ENCODE measurements around the gene CCDC9B. TPM values are rescaled to one million over a fixed set of nuclear protein-coding genes. Genes with fewer than 3 reads are reported as not detected.

Gene CCDC9B
- total RNA-seq = 41.1 and 58.1 TPM in 2 replicates

GRCh38 chr15:40340740-40341400 lies at the start of gene CCDC9B:
Gene CCDC9B, minus strand, starts transcription at chr15:40340939. Its CDS starts 120 bp downstream, at chr15:40340819.

DNA sequence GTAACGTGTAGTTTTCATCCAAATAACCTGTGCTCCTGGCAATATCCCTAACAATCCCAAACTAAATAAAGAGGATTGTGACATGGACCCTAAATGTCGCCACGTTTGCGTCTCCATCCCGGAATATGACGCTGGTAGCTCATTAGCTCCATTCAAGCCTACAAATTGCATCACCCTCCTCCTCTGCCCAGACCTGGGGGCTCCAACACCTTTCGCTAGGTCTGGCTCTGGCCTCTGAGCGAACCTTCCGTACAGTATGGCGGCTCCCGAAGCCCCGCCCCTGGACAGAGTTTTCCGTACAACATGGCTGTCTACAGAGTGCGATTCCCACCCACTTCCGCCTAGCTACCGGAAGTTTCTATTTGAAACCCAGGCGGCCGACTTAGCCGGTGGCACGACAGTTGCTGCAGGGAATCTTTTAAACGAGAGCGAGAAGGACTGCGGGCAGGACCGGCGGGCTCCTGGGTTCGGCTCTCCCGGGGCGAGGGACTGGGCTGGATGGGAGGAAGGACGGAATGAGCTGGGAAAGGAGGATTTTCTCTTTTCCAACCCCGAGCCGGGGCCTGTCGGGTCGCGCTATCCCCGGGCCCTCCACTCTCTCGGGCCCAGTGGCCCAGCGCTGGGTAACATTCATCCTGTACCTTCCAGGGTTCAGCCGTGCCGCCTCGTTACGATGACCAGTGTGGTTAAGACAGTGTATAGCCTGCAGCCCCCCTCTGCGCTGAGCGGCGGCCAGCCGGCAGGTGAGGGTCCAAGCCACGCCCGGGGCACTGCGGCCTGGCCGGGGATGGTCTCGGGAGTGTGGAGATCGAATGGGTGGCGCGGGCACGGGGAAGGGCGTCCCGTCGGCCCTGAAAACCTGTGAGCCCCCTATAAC lies 42.1 kb upstream of the CCDC9B start, which contains the start of gene KNSTRN:
KNSTRN (plus strand) TSS at position 142 of the 877 bp plus-strand sequence; CDS start at position 257, 115 bp downstream.

DNA sequence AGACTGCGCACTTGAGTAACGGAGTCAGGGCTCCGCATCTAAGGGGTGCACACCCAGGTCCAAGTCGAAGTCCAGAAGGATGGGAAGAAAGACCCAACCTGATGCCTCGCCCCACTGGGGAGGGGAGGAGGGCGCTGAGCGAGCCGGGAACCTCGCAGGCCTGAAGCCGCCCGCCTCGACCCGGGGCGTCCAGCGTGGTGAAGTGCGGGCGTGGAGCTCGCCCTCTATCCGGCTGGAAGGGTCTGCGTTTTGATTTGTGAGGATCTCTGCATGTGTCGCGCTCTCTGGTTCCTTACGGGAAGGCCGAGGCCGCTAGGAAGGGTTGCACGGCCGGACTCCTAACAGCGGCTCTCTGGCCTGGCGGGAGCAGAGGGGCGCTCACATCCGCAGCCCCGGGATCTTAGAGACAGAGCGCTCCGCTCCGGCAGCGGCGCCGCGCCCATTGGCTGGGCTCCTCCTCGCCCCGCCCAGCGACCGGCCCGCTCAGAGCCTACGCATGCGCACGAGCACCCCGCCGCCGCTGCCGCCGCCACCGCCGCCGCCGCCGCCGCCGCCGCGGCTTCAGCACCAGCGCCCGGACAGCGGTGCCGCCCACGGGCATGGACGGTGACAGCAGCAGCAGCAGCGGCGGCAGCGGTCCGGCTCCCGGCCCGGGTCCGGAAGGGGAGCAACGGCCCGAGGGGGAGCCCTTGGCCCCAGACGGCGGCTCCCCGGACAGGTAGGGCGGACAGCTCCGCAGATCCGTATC lies 17.2 kb upstream of the CCDC9B start, which contains the start of gene DISP2:
DISP2 (plus strand) TSS at position 497 of the 748 bp plus-strand sequence; CDS start at position 600, 103 bp downstream.

DNA sequence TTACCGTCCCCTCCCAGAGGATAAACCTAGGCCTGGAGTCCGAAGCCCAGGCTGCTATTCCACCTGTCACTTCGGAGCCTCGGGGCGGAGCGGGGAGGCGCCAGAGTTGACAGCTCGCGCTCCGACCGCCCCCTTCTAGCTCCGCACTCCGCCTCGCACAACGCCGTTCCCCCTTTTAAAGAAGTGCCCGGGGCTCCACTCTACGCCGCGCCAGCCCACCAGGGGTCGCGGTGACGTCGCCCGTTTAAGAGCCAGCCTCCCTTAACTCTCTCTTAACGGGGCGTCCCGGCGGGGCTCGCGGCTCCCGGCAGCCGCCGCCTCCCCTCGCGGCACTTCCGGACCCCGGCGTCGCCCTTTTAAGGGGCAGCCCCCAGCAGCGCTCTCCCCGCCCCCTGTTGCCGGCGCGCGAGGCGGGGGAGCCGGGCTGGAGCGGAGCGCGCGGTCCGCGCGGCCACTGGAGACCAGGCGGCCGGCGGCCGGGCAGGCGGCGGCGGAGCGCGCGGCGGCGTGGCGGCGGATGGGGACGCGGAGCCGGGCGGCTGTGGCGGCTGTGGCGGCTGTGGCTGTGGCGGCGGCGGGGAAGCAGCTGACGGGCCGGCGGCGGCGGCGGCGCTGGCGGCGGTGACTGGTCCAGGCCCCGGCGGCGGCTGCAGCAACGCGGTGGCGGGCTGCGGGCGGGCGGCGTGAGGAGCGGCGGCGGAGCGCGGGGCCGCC lies 17.3 kb downstream of the CCDC9B start, which contains the start of gene INAFM2:
INAFM2 (plus strand) TSS at position 454 of the 714 bp plus-strand sequence. CDS start 364 bp downstream, outside the sequence.

DNA sequence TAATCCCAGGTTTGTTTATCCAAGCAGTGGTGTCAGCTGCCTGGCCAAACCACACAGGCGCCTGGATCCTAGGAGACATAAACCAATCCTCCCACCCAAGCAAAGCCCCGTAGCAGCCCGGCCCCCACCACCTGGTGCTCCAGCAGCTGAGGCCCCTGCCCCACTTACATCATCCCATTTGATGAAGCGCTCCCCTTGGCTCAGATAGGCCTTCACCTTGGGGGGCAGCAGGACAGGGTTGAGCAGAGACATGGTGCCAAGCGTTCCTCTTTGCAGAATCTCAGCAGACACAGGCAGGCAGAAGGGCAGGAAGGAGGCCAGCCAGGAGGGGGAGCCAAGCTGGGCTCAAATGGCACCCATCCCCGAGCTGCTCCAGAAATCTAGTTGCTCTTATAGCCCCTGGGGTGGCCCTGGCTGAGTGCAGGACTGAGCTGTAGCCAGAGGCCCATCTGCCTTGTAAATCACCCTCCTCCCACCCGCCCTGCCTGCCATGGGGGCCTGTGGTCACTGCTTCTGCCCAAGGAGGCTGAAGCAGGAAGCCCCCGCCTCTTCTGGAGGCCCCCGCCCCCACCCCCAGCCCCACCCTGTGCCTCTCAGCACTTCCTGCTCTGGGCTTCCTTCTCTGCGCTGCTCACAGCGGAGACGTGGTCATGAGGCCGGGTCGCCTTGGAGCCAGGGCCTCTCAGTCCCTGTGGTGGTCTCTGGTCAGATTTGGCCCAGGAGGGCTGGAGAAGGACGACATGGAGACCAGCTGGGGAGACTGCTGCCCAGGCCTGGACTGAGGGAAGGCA lies 33.1 kb downstream of the CCDC9B start, which contains the start of gene PLCB2:
PLCB2 (minus strand) TSS at position 515 of the 791 bp plus-strand sequence; CDS start at position 252, 263 bp downstream.

DNA sequence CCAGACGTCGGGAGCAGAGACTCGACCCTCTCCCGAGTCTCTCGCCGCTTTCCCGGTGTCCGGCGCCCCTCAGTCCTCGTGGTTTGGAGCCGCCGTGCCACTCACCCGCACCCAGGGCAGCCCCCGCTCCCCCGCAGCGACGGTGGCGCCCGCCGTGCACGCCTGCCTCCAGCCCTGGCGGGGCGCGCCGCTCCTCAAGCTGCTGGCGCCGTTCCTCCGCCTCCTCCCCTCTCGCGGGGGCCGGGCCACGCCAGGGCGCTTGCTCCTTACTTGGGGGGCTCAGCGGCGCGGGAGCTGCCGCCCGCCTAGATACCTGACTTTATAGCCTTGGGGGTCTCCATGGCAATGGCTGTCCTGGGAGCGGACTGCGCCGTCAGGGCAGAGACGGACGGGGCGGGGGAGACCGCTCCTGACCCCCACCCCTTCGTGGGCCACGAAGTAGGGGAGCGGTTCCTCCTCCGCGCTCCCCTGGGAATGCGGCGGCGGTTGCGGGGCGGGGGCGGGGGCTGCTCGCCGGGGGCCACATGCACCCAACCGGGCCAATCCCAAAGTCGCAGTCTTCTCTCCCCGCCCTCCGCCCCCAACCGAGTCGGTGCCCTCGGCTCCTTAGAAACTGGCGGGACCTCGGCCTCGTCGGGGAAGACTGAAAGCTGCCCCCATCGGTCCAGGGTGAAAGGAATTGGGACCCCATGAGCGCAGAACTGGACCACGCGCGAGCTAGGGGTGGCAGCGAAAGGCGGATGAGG lies 57.7 kb downstream of the CCDC9B start, which contains the start of gene ANKRD63:
ANKRD63 (minus strand) TSS at position 196 of the 746 bp plus-strand sequence. CDS start 478 bp downstream, outside the sequence.

Other genes with a start within 250 kb of the CCDC9B start
- gene BMF, start 232.1 kb downstream of the CCDC9B start, total RNA-seq = 14.0 and 19.7 TPM in 2 replicates
- gene BUB1B, start 179.9 kb downstream of the CCDC9B start, total RNA-seq = 3.3 and 45.2 TPM in 2 replicates
- gene PAK6, start 101.9 kb downstream of the CCDC9B start, total RNA-seq = under 0.01 TPM in 1 of 2 replicates, not detected in the other
- gene ANKRD63, start 57.9 kb downstream of the CCDC9B start, total RNA-seq = not detected in 2 replicates
- 0.72 and 0.88 TPM in 2 replicates for gene PLCB2, start 33.0 kb downstream of the CCDC9B start, total RNA-seq
- gene INAFM2, start 17.2 kb downstream of the CCDC9B start, total RNA-seq = 12.5 and 24.8 TPM in 2 replicates
- gene PHGR1, start 10.1 kb upstream of the CCDC9B start, total RNA-seq = not detected in 2 replicates
- gene DISP2, start 17.3 kb upstream of the CCDC9B start, total RNA-seq = 0.14 and 0.44 TPM in 2 replicates
- 16.6 and 72.0 TPM in 2 replicates for gene KNSTRN, start 41.8 kb upstream of the CCDC9B start, total RNA-seq
- gene IVD, start 64.9 kb upstream of the CCDC9B start, total RNA-seq = 33.5 and 47.1 TPM in 2 replicates
- 10.5 and 12.7 TPM in 2 replicates for gene BAHD1, start 100.0 kb upstream of the CCDC9B start, total RNA-seq
- gene CHST14, start 130.0 kb upstream of the CCDC9B start, total RNA-seq = 14.4 and 23.8 TPM in 2 replicates
- 12.0 and 15.0 TPM in 2 replicates for gene CCDC32, start 224.1 kb upstream of the CCDC9B start, total RNA-seq
- 11.4 and 15.6 TPM in 2 replicates for gene RPUSD2, start 228.4 kb upstream of the CCDC9B start, total RNA-seq